ENCODE results near the gene DIS3L2.

DNA sequence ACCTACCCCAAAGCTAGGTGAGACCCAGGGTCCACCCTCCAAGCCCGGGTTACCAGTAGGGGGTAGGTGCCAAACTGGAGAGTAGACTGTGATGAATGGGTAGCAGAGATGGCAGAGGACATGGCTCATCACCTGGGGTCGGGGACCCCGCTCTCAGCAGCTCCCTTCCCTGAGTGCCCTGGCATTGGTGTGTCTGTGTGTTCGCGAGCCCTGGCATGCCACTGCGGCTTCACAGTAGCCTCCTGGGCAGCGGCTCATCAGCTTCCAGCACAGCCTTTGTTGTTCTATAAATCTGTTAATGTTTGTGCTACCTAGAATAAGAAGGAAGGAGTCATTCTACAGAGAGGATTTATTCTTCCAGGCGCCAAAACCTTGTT lies 354.4 kb downstream of the DIS3L2 start:
- TF ChIP-seq POLR2AphosphoS5 (IDR thresholded peaks at IDR 0.05), result no peak
- TF ChIP-seq, protein P1, sequence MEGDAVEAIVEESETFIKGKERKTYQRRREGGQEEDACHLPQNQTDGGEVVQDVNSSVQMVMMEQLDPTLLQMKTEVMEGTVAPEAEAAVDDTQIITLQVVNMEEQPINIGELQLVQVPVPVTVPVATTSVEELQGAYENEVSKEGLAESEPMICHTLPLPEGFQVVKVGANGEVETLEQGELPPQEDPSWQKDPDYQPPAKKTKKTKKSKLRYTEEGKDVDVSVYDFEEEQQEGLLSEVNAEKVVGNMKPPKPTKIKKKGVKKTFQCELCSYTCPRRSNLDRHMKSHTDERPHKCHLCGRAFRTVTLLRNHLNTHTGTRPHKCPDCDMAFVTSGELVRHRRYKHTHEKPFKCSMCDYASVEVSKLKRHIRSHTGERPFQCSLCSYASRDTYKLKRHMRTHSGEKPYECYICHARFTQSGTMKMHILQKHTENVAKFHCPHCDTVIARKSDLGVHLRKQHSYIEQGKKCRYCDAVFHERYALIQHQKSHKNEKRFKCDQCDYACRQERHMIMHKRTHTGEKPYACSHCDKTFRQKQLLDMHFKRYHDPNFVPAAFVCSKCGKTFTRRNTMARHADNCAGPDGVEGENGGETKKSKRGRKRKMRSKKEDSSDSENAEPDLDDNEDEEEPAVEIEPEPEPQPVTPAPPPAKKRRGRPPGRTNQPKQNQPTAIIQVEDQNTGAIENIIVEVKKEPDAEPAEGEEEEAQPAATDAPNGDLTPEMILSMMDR (IDR thresholded peaks at IDR 0.05), result no peak
- TF ChIP-seq POLR2A (IDR thresholded peaks at IDR 0.05), result no peak
